Right lobe of liver (tissue), 6 donors: ENCODE results near the gene TSPAN11. TPM values are rescaled to one million over a fixed set of nuclear protein-coding genes. Genes with fewer than 3 reads are reported as not detected.

Experiments
- ATAC-seq, 4 donors: fragments of 200-7000 bp; cut with Tn5 transposase; one replicate each; pipeline ENCODE4 v1.9.1; 2020; ENCODE audit warnings: mild to moderate bottlenecking in 4 of 4, moderate library complexity in 4 of 4
- DNase-seq, 3 donors: peaks; one replicate each; pipeline ENCODE4 v3.0.0-alpha.2; 2020
- H3K27ac ChIP-seq, 3 donors: fragments of 200-600 bp; one replicate each; pipeline ENCODE4 v1.8.0; 2022
- H3K27me3 ChIP-seq, 2 donors: fragments of 200-600 bp; one replicate each; pipeline ENCODE4 v1.8.0; 2022
- H3K36me3 ChIP-seq, 4 donors: fragments of 200-600 bp; sonication (generic) in 1 of 4; one replicate each; pipeline versions ENCODE4 v1.5.1 to v1.8.0; 2017 to 2022; ENCODE audit warnings: control low read depth in 1 of 4
- H3K4me1 ChIP-seq, 4 donors: fragments of 200-600 bp; sonication (generic) in 1 of 4; one replicate each; pipeline versions ENCODE4 v1.5.1 to v1.8.0; 2017 to 2022; ENCODE audit warnings: control low read depth in 1 of 4
- H3K4me3 ChIP-seq, 3 donors: fragments of 200-600 bp; one replicate each; pipeline ENCODE4 v1.8.0; 2022
- H3K9me3 ChIP-seq, 4 donors: fragments of 200-600 bp; sonication (generic) in 1 of 4; one replicate each; pipeline versions ENCODE4 v1.5.1 to v1.8.0; 2017 to 2022; ENCODE audit warnings: control low read depth in 1 of 4
- POLR2A ChIP-seq: fragments of 450-650 bp; IDR thresholded peaks from one replicate; pipeline ENCODE4 v1.6.1; 2017; ENCODE audit warnings: antibody characterized with exemption, mild to moderate bottlenecking
- WGBS: methylation state at CpG from one replicate; pipeline ENCODE4 v1.1.6; 2018; ENCODE audit warnings: low coverage, low lambda C conversion rate; ENCODE audit not compliant: insufficient coverage; ENCODE audit errors: missing lambda C conversion rate; 5-methylcytosine and 5-hydroxymethylcytosine counted together
- intact Hi-C, 2 donors: fragments of 100-400 bp; cut with DNase I; formaldehyde crosslinking; loops; one replicate each; pipeline versions ENCODE4 v1.11.2 to v1.14.1; 2022
- total RNA-seq, 6 experiments: library from RNA; depleted of rRNA in 2 of 6; stranded (reverse); fragments of >200 nt in 2 of 6; fragmentation: NEBNext Ultra II Directional in 3 of 6; extraction: Animal tissue kit (Norgen Biotek cat#: 25700) in 3 of 6; gene quantifications; one replicate each; pipeline versions ENCODE4 v1.1.0 to v1.2.4, GENCODE V29; 2016 to 2023
- TF ChIP-seq, protein P1 (sequence below), 4 donors: fragments of 200-600 bp in 3 of 4; fragments of 450-650 bp in 1 of 4; IDR thresholded peaks; one replicate each; pipeline versions ENCODE4 v1.5.1 to v1.8.0; 2016 to 2022; ENCODE audit warnings: antibody characterized with exemption in 4 of 4, mild to moderate bottlenecking in 2 of 4
- donor health status: DM: no; HTN: yes; CAD: no.
- donor health status: DM: no; HTN: no; CAD: no.
- donor health status: DM: no; HTN: no; CAD: no.
- donor health status: DM: no; HTN: yes; CAD: no.
- donor health status: DM: no; HTN: yes; CAD: no.

The TSPAN11 gene
- total RNA-seq, 6 experiments from 2014 or later = 0.31 to 1.00 (median 0.60) TPM

- no peak for DNase-seq
- ATAC-seq = no peak
- no peak overlapping the region for H3K4me3 ChIP-seq
- H3K4me1 ChIP-seq = no peaks in the 10 kb centered on the region
- no peaks in the 10 kb centered on the region for H3K9me3 ChIP-seq
- no peak overlapping the region for H3K27ac ChIP-seq
- TF ChIP-seq, protein P1, sequence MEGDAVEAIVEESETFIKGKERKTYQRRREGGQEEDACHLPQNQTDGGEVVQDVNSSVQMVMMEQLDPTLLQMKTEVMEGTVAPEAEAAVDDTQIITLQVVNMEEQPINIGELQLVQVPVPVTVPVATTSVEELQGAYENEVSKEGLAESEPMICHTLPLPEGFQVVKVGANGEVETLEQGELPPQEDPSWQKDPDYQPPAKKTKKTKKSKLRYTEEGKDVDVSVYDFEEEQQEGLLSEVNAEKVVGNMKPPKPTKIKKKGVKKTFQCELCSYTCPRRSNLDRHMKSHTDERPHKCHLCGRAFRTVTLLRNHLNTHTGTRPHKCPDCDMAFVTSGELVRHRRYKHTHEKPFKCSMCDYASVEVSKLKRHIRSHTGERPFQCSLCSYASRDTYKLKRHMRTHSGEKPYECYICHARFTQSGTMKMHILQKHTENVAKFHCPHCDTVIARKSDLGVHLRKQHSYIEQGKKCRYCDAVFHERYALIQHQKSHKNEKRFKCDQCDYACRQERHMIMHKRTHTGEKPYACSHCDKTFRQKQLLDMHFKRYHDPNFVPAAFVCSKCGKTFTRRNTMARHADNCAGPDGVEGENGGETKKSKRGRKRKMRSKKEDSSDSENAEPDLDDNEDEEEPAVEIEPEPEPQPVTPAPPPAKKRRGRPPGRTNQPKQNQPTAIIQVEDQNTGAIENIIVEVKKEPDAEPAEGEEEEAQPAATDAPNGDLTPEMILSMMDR (IDR thresholded peaks at IDR 0.05) = no peak
- no peak for TF ChIP-seq POLR2A
- no peaks in the 10 kb centered on the region for H3K27me3 ChIP-seq
- 52% methylated on average over 5 of the region's 20 CpGs for WGBS
- no peaks in the 10 kb centered on the region for H3K36me3 ChIP-seq
- intact Hi-C loops = no loop called here
These were observed 48.4 kb downstream of the TSPAN11 start for GRCh38 chr12:30974746-30975500.

GRCh38 chr12:30975581-30975980 is 49.0 kb downstream of the TSPAN11 start:
- intact Hi-C loops = no loop called here
- 72% methylated on average over 3 of the region's 6 CpGs for WGBS
- H3K27ac ChIP-seq = no peak overlapping the region
- TF ChIP-seq POLR2A = no peak
- TF ChIP-seq, protein P1 (IDR thresholded peaks at IDR 0.05) = no peak
- DNase-seq (no peak), ATAC-seq (no peak)
- no peak overlapping the region for H3K4me3 ChIP-seq
- no peaks in the 10 kb centered on the region for H3K36me3 ChIP-seq
- H3K9me3 ChIP-seq = no peaks in the 10 kb centered on the region
- H3K4me1 ChIP-seq = no peaks in the 10 kb centered on the region
- no peaks in the 10 kb centered on the region for H3K27me3 ChIP-seq

DNA sequence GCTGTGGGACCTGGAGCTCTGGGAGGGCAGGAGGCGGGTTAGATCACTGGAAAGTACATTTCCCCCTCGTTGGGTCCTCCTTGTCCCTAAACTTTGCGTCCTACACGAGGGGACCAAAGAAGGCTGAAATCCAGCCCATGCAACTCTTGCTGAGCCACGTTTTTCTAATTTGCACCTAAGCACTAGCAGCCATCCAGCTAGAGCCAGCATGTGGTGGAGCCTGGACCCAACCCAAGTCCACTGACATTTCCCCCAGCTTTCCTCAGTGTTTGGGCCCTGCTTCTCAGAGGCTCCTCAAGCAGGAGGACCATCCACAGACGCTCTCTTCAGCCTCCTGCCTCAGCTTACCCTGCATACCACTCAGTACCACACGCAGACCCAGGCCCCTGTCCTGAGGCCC is 49.7 kb downstream of the TSPAN11 start:
- no peaks in the 10 kb centered on the region for H3K4me1 ChIP-seq
- no peak for DNase-seq
- 44% methylated on average over 4 of the region's 7 CpGs for WGBS

DNA sequence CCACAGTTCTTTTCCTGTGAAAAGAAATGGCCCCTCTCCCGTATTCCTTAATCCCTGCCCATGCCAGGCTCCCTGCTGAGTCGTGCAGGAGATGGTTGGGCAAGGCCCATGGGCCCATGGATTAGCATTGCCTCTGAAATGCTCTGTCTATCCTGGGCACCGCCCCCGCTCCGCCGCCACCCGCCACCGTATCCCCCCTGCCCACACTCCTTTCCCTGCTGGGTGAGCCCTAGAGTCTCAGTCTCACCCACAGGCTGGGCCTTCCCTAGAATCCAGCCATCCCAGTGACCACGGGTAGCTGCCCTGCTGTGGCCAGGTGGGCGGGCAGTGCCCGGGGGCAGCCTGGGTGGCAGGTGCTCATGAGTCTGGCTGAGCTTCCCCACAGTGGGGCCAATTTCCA is 50.6 kb downstream of the TSPAN11 start:
- intact Hi-C loops = no loop called here
- WGBS = no CpG with 5 or more reads among the region's 11 CpGs
- no peak for ATAC-seq

More for the DNA sequence above, 49.7 kb downstream of the TSPAN11 start:
- TF ChIP-seq POLR2A = no peak
- TF ChIP-seq, protein P1 (IDR thresholded peaks at IDR 0.05) = no peak
- intact Hi-C loops = no loop called here
- no peaks in the 10 kb centered on the region for H3K36me3 ChIP-seq
- no peak for ATAC-seq
- no peaks in the 10 kb centered on the region for H3K27me3 ChIP-seq
- no peak overlapping the region for H3K27ac ChIP-seq
- H3K9me3 ChIP-seq = no peaks in the 10 kb centered on the region
- H3K4me3 ChIP-seq = no peak overlapping the region

DNA sequence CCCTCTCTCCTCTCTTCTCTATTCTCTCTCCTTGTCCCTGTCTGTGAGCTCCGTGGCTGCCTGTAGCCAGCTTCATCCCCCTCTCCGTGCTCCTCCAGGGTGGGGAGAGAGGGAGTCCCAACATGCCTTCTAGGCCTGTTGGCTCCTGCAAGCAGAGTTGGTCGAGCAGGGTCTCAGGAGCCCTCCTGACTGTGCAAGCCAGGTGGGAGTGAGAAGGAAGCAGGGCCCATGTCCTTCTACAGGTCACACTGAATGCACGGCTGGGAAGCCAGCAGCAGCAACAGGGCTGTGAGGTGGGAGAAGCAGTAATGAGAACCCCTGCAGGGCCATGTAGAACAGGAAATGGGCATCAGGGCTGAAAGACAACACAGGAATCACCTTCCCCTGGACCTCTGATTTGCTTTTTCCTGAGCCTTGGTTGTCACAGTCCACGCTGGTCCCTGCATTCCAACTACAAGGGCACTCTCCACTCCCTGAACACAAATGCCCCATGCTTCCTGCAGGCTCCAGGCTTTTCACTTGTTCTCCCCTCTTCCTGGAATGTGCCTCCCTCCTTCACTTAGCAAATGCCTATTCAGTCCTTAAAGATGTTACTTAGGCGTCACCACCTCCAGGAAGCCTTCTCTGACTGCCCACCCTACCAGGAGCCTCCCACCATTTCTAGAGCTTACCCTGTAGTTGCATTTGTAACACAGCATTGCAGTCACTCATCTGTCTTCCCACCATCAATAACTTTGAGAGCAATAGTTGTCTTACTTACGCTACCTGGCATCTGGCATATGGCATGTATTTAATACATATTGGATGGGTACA is 51.2 kb downstream of the TSPAN11 start:
- intact Hi-C loops = no loop called here
- H3K36me3 ChIP-seq = no peaks in the 10 kb centered on the region

More for the DNA sequence above, 50.6 kb downstream of the TSPAN11 start:
- DNase-seq = no peak
- H3K4me1 ChIP-seq = no peaks in the 10 kb centered on the region
- H3K27me3 ChIP-seq = no peaks in the 10 kb centered on the region
- TF ChIP-seq POLR2A = no peak
- H3K4me3 ChIP-seq = no peak overlapping the region
- H3K36me3 ChIP-seq = no peaks in the 10 kb centered on the region
- no peak overlapping the region for H3K27ac ChIP-seq
- H3K9me3 ChIP-seq = no peaks in the 10 kb centered on the region

More for the DNA sequence above, 51.2 kb downstream of the TSPAN11 start:
- ATAC-seq (no peak), DNase-seq (no peak)
- H3K4me3 ChIP-seq = no peak overlapping the region
- TF ChIP-seq POLR2A = no peak
- TF ChIP-seq, protein P1 (IDR thresholded peaks at IDR 0.05) = no peak
- no peak overlapping the region for H3K27ac ChIP-seq
- H3K9me3 ChIP-seq = no peaks in the 10 kb centered on the region
- 64% methylated on average over 5 of the region's 7 CpGs for WGBS
- H3K4me1 ChIP-seq = no peaks in the 10 kb centered on the region
- H3K27me3 ChIP-seq = no peaks in the 10 kb centered on the region
